Measurements from ENCODE around the gene HCST. TPM values are rescaled to one million over a fixed set of nuclear protein-coding genes. Genes with fewer than 3 reads are reported as not detected.

Gene HCST
- total RNA-seq, 1 experiment from 2014 or later, result not detected

DNA sequence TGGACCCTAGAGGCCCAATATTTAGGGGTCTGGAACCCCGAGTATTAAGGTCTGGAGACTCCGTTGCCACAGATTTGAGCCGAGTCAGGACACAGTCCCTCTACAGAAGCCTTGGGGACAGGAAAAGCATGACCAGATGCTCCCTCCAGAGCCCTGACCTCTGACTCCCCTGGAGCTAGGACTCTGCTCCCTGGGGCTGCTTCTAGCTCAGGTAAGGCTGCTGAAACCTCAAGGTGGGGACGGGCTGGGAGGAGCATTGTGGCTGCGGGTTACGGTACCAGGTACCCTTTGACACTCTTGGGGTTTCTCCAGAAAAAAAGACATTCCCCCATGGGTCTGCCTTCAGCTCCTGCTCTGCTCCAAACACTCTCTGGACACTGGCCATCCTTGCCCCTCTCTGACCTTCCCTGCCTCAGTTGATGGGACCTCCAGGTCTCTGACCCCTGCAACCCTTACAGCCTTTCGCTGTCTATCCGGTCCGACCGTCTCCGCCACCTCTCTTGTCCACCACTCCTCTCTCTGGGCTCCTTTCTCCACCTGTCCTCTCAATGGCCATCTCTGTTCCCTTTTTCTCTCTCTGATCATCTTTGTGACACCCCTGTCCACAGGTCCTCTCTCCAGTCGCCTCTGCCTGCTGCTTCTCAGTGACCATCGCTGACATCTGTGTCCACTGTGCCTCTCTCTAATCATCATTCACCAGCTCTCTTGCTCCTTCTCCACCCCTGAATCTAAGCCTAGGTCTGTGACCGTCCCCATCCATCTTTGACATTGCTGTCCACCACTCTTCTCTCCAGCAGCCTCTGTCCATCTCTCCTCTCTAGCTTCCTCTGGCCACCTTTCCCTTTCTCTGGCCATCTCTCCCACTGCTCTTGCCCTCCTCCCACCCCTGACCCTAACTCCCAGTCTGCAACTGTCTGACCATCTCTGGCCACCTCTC lies 35.3 kb downstream of the HCST start:
- no peak for DNase-seq (ENCODE audit: low read depth)

DNA sequence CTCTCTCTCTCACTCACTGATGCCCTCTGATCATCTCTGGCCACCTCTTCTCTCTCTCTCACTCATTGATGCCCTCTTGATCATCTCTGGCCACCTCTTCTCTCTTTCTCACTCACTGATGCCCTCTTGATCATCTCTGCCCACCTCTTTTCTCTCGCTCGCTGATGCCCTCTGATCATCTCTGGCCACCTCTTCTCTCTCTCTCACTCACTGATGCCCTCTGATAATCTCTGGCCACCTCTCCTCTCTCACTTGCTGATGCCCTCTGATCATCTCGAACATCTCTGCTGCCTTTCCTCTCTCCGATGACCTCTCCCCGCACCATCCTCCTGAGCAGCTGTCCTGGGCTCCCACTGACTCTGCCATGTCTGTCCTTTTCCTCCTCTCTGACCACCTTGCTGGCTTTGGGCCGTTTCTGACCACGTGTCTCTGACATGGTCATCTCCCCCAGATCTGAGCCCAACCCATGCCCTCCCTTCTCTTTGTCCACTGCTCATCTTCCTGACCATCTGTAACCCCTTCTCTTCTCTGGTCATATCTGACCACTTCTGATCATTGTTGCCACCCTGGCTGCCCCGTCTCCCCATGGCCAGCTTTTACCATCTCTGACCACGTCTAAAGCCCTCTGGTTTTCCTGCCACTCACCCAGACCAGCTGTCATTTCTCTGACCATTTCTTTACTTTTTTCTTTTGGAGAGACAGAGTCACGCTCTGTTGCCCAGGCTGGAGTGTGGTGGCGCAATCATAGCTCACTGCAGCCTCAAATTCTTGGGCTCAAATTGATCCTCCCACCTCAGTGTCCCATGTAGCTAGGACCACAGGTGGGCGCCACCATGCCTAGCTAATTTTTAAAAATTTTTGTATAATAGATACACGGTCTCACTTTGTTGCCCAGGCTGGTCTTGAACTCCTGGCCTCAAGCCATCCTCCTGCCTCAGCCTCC lies 36.2 kb downstream of the HCST start:
- no peak for DNase-seq (ENCODE audit: low read depth)

DNA sequence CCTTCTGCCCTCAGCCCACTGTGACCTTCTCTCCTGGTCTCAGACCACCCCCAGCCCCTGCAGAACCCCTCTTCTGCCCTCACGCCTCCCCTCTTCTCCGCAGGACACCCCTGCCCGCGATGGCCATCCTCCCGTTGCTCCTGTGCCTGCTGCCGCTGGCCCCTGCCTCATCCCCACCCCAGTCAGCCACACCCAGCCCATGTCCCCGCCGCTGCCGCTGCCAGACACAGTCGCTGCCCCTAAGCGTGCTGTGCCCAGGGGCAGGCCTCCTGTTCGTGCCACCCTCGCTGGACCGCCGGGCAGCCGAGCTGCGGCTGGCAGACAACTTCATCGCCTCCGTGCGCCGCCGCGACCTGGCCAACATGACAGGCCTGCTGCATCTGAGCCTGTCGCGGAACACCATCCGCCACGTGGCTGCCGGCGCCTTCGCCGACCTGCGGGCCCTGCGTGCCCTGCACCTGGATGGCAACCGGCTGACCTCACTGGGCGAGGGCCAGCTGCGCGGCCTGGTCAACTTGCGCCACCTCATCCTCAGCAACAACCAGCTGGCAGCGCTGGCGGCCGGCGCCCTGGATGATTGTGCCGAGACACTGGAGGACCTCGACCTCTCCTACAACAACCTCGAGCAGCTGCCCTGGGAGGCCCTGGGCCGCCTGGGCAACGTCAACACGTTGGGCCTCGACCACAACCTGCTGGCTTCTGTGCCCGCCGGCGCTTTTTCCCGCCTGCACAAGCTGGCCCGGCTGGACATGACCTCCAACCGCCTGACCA lies 37.2 kb downstream of the HCST start:
- no peak for DNase-seq (ENCODE audit: low read depth)

DNA sequence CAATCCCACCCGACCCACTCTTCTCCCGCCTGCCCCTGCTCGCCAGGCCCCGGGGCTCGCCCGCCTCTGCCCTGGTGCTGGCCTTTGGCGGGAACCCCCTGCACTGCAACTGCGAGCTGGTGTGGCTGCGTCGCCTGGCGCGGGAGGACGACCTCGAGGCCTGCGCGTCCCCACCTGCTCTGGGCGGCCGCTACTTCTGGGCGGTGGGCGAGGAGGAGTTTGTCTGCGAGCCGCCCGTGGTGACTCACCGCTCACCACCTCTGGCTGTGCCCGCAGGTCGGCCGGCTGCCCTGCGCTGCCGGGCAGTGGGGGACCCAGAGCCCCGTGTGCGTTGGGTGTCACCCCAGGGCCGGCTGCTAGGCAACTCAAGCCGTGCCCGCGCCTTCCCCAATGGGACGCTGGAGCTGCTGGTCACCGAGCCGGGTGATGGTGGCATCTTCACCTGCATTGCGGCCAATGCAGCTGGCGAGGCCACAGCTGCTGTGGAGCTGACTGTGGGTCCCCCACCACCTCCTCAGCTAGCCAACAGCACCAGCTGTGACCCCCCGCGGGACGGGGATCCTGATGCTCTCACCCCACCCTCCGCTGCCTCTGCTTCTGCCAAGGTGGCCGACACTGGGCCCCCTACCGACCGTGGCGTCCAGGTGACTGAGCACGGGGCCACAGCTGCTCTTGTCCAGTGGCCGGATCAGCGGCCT lies 37.9 kb downstream of the HCST start:
- DNase-seq (ENCODE audit: low read depth), result no peak

DNA sequence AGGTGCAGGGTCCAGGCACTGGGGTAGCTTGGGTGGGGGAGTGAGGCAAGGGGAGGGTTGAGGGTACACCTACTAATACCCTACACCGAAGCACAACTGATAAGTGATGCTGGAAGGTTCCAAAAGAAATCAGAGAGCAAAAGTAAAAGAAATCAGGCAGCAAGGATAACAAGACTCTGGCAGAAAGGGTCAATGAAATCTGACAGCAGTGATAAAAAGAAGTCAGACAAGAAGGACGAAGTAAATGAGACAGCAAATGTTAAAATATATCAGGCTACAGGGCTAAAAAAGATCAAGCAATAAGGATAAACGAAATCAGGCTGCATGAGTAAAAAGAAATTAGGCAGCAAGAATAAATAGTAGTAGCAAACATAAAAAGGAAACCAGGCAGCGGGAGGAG lies 38.5 kb downstream of the HCST start:
- no peak for DNase-seq (ENCODE audit: low read depth)

DNA sequence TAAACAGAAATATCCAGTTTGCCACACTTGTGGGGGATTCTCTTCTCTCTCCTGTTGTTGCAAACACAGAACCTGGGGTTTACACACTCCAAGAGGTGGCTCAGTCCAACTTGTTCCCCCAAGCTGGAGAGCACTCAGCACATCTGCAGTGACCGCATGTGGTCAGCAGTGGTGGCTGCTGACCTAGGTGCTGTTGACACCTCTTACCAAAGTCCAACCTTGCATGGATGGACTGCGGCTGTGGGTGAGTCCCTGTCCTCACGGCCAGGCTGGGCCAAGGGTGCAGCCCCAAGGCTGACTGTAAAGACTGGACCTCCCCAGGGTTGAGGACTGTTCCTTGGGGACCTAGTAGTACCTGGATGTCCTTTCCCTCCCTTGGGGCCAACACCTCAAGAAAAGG lies 39.9 kb downstream of the HCST start:
- DNase-seq (ENCODE audit: low read depth), result no peak

DNA sequence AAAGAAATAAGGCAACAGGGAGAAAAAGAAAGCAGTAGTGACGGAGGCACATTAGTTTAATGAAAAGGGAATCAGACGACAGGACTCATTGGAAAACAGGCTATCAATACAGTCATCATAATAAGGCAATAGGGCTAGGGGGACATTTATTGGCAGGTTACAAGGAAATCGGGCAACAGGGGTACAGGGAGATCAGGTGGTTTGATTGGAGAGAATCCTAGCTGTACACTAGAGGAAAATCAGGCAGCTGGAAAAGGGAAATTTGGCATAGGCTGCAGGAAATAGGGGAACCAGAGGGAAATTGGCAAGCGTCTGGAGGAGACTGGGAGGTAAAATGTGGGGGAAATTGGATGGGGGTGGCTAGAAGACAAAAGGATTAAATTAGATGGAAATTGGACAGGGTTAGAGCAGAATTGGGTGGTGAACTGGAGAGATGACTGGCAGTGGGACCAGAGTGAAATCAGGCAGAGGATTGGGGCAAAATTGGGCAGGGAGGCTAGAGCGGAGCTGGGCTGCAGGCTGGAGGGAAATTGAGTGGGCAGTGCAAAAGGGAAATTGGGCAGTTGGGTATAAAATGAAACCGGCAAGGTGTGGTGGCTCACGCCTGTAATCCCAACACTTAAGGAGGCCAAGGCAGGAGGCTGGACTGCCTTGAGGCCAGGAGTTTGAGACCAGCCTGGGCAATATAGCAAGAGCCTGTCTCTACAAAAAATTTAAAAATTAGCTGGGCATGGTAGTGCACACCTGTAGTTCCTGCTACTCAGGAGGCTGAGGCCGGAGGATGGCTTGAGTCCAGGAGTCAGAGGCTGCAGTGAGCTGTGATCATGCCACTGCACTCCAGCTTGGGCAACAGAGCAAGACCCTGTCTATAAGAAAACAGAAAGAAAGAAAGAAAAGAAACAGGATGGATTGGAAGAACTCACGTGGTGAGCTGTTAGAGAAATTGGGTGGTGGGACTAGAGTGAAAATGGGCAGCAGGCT lies 41.3 kb downstream of the HCST start:
- no peak for DNase-seq (ENCODE audit: low read depth)

DNA sequence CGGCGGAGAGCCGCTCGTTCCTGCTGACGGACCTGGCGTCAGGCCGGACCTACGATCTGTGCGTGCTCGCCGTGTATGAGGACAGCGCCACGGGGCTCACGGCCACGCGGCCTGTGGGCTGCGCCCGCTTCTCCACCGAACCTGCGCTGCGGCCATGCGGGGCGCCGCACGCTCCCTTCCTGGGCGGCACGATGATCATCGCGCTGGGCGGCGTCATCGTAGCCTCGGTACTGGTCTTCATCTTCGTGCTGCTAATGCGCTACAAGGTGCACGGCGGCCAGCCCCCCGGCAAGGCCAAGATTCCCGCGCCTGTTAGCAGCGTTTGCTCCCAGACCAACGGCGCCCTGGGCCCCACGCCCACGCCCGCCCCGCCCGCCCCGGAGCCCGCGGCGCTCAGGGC lies 42.2 kb downstream of the HCST start:
- no peak for DNase-seq (ENCODE audit: low read depth)

DNA sequence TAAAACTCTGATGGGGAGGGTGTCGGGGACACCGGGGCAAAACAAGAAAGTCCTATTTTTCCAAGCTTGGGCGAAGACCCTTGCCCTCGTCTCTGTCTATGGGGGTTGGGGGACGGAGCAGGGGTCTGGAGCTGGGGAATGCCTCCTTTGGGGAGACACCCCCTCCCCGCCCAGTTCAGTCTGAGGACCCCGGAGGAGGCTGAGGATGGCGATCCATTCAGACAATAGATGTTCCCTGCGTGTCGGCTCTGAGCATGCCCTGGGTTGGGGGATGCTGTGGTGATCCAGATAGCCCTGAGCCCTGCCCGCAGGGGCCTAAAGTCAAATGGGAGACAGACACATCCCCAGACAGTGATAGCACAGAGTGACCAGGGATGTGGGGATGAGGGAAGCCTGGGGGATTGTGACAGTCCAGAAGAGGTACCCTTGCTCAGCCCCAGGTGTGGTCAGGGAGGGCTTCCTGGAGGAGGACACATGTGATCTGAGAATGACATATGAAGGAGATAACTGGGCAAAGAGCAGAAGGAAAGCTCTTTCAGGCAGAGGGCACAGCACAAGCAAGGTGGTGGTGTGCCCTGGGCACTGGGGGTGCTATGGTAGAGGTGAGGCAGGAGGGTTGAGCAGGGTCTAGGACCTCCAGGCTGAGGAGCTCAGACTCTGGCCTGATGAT lies 42.9 kb downstream of the HCST start:
- DNase-seq (ENCODE audit: low read depth), result no peak

DNA sequence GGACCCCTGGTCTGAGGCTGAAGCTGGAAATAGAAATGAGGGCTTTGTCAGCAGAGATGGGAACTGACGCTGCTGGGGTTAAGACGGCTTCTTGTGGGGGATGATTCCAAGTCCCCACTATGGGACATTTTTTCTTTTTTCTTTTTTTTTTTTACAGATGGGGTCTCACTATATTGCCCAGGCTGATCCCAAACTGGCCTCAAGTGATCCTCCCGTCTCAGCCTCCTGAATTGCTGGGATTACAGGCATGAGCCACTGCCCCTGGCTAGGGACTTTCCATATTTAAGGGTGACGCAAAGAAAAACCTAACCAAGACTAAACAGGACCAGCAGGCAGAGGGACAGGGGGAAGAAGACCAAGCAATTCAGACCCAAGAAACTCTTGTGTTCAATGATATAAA lies 43.9 kb downstream of the HCST start:
- DNase-seq (ENCODE audit: low read depth), result no peak

DNA sequence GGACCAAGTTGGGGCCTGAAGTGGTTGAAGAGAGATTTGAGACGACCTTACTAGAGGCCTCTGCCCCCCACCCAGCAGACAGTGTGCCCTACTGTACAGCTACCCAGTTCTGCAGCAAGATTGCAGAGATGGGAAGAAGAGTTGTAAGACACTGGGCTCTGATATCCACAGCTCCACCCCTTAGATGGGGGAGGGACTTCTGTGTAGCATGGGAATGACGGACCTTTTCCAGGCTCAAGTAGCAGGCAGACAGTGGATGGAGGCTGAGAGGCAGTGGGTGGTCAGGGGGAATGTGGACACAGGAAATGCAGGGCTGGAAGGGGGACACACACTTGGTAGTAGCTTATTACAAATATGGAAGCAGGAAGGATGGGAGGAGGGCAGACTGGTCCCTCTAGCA lies 46.8 kb downstream of the HCST start:
- no peak for DNase-seq (ENCODE audit: low read depth)

Other genes with a start within 250 kb of the HCST start
- 0.17 TPM in 1 of 2 replicates, not detected in the other for gene UPK1A, start 236.0 kb upstream of the HCST start, total RNA-seq (2014; rRNA removed)
- gene ZBTB32, start 198.0 kb upstream of the HCST start, total RNA-seq (2014; rRNA removed), result not detected in 2 replicates
- gene KMT2B, start 184.5 kb upstream of the HCST start, total RNA-seq (2014; rRNA removed), result 9.8 and 10.8 TPM in 2 replicates
- gene IGFLR1, start 160.1 kb upstream of the HCST start, total RNA-seq (2014; rRNA removed), result 5.1 and 11.7 TPM in 2 replicates
- gene U2AF1L4, start 157.1 kb upstream of the HCST start, total RNA-seq (2014; rRNA removed), result 12.2 and 12.4 TPM in 2 replicates
- gene PSENEN, start 156.9 kb upstream of the HCST start, total RNA-seq (2014; rRNA removed), result 35.2 and 35.6 TPM in 2 replicates
- 16.9 and 18.7 TPM in 2 replicates for gene LIN37, start 154.0 kb upstream of the HCST start, total RNA-seq (2014; rRNA removed)
- 0.29 TPM in 1 of 2 replicates, not detected in the other for gene HSPB6, start 145.5 kb upstream of the HCST start, total RNA-seq (2014; rRNA removed)
- gene PROSER3, start 144.4 kb upstream of the HCST start, total RNA-seq (2014; rRNA removed), result 7.2 and 8.2 TPM in 2 replicates
- 6.4 and 6.6 TPM in 2 replicates for gene ARHGAP33, start 127.0 kb upstream of the HCST start, total RNA-seq (2014; rRNA removed)
- not detected in 2 replicates for gene PRODH2, start 89.7 kb upstream of the HCST start, total RNA-seq (2014; rRNA removed)
- gene NPHS1, start 50.0 kb upstream of the HCST start, total RNA-seq (2014; rRNA removed), result not detected in 2 replicates
- not detected in 2 replicates for gene KIRREL2, start 45.6 kb upstream of the HCST start, total RNA-seq (2014; rRNA removed)
- gene APLP1, start 34.0 kb upstream of the HCST start, total RNA-seq (2014; rRNA removed), result 38.3 and 47.1 TPM in 2 replicates
- gene NFKBID, start 2.0 kb upstream of the HCST start, total RNA-seq (2014; rRNA removed), result 2.8 and 3.3 TPM in 2 replicates
- not detected in 2 replicates for gene TYROBP, start 5.8 kb downstream of the HCST start, total RNA-seq (2014; rRNA removed)
- 6.5 and 8.3 TPM in 2 replicates for gene LRFN3, start 33.8 kb downstream of the HCST start, total RNA-seq (2014; rRNA removed)
- gene SDHAF1, start 92.7 kb downstream of the HCST start, total RNA-seq (2014; rRNA removed), result 24.7 and 28.6 TPM in 2 replicates
- 0.23 TPM in 1 of 2 replicates, not detected in the other for gene SYNE4, start 106.3 kb downstream of the HCST start, total RNA-seq (2014; rRNA removed)
- gene ALKBH6, start 111.7 kb downstream of the HCST start, total RNA-seq (2014; rRNA removed), result 32.6 and 39.6 TPM in 2 replicates
- 5.3 and 6.3 TPM in 2 replicates for gene CLIP3, start 130.3 kb downstream of the HCST start, total RNA-seq (2014; rRNA removed)
- 10.8 and 12.5 TPM in 2 replicates for gene THAP8, start 151.8 kb downstream of the HCST start, total RNA-seq (2014; rRNA removed)
- gene WDR62, start 152.4 kb downstream of the HCST start, total RNA-seq (2014; rRNA removed), result 22.0 and 23.6 TPM in 2 replicates
- not detected in 2 replicates for gene OVOL3, start 208.6 kb downstream of the HCST start, total RNA-seq (2014; rRNA removed)
- gene POLR2I, start 212.3 kb downstream of the HCST start, total RNA-seq (2014; rRNA removed), result 56.0 and 56.1 TPM in 2 replicates
- 295 and 302 TPM in 2 replicates for gene TBCB, start 212.9 kb downstream of the HCST start, total RNA-seq (2014; rRNA removed)
- 479 and 506 TPM in 2 replicates for gene CAPNS1, start 237.5 kb downstream of the HCST start, total RNA-seq (2014; rRNA removed)
- gene COX7A1, start 249.9 kb downstream of the HCST start, total RNA-seq (2014; rRNA removed), result not detected in 2 replicates

Measured in LHCN-M2 (cell line).